ENCODE results near the gene DNMT1. TPM values are rescaled to one million over a fixed set of nuclear protein-coding genes. Genes with fewer than 3 reads are reported as not detected.

DNMT1 gene
- total RNA-seq, 2 donors from 2014 or later, result 17.9 to 36.6 TPM

DNA sequence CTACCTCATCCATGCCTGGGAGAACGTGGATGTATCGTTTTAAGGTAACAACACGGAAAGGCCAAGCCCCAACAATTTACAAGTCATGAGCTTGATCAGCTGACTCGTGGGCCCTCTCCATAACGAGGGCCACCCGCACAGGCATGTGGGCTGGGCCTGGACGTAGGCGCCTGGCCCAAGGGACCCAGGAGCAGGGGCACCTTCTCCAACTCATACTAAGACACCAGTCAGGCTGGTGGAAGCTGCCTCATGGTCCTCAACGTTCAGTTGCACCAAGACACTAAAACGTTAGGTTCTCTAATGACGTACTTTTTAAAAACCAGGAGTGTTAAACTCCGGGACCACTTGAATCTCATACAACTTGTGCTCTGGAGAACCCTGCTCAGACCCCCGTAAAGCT is 53.3 kb downstream of the DNMT1 start:
- DNase-seq (no peak), ATAC-seq (no peak)
- H3K4me3 ChIP-seq, result no peak overlapping the region
- intact Hi-C loops (cut with DNase I), result no loop called here
- H3K36me3 ChIP-seq (replicated peaks in 1 of 2; ENCODE audit: insufficient read depth in 1 of 2, low read depth in 2 of 2), result peaks cover 0 to 37% of the 10 kb centered on the region in 2 donors
- H3K27me3 ChIP-seq, result no peaks in the 10 kb centered on the region
- H3K9me3 ChIP-seq, result no peaks in the 10 kb centered on the region
- H3K27ac ChIP-seq, result no peak overlapping the region
- WGBS, 2 donors, result 86 to 90% methylated on average over 10 to 13 of the region's 13 CpGs
- TF ChIP-seq, protein P1, sequence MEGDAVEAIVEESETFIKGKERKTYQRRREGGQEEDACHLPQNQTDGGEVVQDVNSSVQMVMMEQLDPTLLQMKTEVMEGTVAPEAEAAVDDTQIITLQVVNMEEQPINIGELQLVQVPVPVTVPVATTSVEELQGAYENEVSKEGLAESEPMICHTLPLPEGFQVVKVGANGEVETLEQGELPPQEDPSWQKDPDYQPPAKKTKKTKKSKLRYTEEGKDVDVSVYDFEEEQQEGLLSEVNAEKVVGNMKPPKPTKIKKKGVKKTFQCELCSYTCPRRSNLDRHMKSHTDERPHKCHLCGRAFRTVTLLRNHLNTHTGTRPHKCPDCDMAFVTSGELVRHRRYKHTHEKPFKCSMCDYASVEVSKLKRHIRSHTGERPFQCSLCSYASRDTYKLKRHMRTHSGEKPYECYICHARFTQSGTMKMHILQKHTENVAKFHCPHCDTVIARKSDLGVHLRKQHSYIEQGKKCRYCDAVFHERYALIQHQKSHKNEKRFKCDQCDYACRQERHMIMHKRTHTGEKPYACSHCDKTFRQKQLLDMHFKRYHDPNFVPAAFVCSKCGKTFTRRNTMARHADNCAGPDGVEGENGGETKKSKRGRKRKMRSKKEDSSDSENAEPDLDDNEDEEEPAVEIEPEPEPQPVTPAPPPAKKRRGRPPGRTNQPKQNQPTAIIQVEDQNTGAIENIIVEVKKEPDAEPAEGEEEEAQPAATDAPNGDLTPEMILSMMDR (IDR thresholded peaks at IDR 0.05), result no peak
- no peak for TF ChIP-seq POLR2A (IDR thresholded peaks at IDR 0.05)
- H3K4me1 ChIP-seq, result no peaks in the 10 kb centered on the region

- no peak for TF ChIP-seq POLR2A (IDR thresholded peaks at IDR 0.05)
- TF ChIP-seq, protein P1 (IDR thresholded peaks at IDR 0.05), result no peak
- no peaks in the 10 kb centered on the region for H3K27me3 ChIP-seq
- ATAC-seq, result no peak
- H3K9me3 ChIP-seq, result no peaks in the 10 kb centered on the region
- H3K27ac ChIP-seq, result no peak overlapping the region
- 96 to 97% methylated on average over 10 to 19 of the region's 23 CpGs for WGBS, 2 donors
- intact Hi-C loops (cut with DNase I), result no loop called here
- H3K4me3 ChIP-seq, result no peak overlapping the region
- H3K36me3 ChIP-seq (replicated peaks in 1 of 2; ENCODE audit: insufficient read depth in 1 of 2, low read depth in 2 of 2), result peaks cover 0 to 32% of the 10 kb centered on the region in 2 donors
- H3K4me1 ChIP-seq, result no peaks in the 10 kb centered on the region
- no peak for DNase-seq
These were observed 54.8 kb downstream of the DNMT1 start for GRCh38 chr19:10139952-10140351.

DNA sequence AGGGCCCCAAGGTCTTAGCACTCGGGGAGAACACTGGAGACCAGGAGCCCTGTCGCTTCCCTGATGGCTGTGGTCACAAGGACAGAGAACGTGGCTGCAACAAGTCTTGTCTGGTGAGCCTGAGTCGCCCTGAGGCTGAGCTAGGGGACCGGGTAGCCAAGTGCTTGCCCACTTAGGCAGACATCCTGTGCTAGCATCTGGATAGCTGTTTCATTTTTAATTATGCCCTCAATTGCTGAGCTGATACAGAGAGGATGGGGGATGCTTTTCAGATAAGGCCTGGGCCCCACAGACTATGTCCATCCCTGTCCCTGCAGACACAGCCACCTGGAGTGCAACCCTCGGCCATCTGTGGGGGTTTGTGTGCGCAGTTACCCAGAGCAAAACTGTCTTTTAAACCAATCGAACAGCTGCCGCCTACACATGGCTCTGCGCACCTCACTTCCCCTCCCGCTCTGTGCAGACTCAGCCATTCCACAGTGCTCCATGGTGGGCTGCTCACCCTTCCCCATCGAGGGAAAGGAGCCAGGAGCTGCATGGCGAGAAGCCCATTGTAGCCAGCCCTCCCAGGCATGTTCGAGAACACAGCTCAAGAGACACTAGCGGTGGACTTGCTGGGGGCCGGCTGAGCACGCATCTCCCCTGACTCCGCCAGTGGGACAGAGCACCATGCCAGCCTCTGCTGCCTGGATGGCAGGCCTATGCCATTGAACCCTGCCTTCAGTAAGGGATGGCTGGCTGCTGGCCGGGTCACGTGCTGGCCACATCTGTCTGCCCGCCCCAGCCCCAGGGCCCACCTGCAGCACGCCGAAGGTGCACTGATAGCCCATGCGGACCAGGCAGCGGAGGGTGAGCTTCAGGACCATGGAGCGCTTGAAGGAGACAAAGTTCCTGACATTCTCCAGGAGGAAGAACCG is 55.6 kb downstream of the DNMT1 start:
- DNase-seq (no peak), ATAC-seq (no peak)
- H3K9me3 ChIP-seq, result no peaks in the 10 kb centered on the region
- H3K36me3 ChIP-seq (replicated peaks in 1 of 2; ENCODE audit: insufficient read depth in 1 of 2, low read depth in 2 of 2), result peaks cover 0 to 31% of the 10 kb centered on the region in 2 donors
- intact Hi-C loops (cut with DNase I), result no loop called here
- no peak overlapping the region for H3K27ac ChIP-seq
- H3K4me1 ChIP-seq, result no peaks in the 10 kb centered on the region
- no peak overlapping the region for H3K4me3 ChIP-seq
- TF ChIP-seq, protein P1 (IDR thresholded peaks at IDR 0.05), result no peak
- TF ChIP-seq POLR2A (IDR thresholded peaks at IDR 0.05), result no peak
- 89 to 93% methylated on average over 11 to 22 of the region's 27 CpGs for WGBS, 2 donors
- no peaks in the 10 kb centered on the region for H3K27me3 ChIP-seq

DNA sequence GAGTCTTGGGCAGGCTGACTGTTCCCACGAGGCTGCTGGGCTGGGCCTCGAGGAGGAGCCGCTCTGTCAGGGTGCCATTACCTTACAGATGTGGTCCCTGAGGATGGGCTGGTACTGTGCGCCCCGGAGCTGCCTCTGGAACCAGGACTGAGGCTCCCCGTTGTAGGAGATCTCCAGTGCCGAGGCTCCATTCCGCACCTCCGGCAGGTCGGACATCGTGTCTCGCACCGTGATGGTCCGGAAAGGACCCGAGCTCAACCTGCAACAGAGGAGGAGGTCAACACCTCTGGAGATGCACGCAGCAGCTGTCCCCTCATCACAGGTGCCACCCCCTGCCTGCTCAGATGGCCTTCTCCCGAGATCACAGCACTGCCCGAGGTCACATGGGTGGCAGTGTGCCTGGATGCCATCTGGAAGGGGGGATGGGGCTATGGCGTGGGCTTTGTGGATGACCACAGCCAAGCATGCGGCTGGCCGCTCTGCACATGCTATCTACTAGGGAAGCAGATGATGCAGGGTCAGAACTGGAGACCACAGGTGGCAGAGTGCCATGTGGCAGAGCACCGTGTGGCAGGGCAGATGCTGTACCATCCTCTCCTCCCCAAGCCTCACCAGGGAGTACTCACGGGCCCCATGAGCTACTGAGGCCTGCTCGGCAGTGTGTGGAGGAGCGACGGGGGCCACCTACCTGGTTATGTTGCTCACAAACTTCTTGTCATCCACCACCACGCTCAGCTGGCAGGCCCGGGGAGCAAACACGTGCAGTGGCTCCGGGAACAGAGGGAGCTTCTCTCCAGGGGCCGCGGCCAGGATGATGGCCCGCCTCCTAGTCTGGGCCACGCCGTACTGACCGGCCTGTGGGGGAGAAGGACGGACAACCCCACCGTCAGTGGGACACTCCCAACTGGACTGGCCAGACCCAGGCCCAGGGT is 56.7 kb downstream of the DNMT1 start:
- WGBS, 2 donors, result 85 to 88% methylated on average over 8 to 33 of the region's 38 CpGs
- H3K27me3 ChIP-seq, result no peaks in the 10 kb centered on the region
- intact Hi-C loops (cut with DNase I), result no loop called here
- H3K36me3 ChIP-seq (replicated peaks in 1 of 2; ENCODE audit: insufficient read depth in 1 of 2, low read depth in 2 of 2), result peaks cover 0 to 28% of the 10 kb centered on the region in 2 donors
- DNase-seq (no peak), ATAC-seq (no peak)
- no peak overlapping the region for H3K4me3 ChIP-seq
- no peaks in the 10 kb centered on the region for H3K9me3 ChIP-seq
- TF ChIP-seq, protein P1 (IDR thresholded peaks at IDR 0.05), result no peak
- no peak for TF ChIP-seq POLR2A (IDR thresholded peaks at IDR 0.05)
- no peaks in the 10 kb centered on the region for H3K4me1 ChIP-seq
- no peak overlapping the region for H3K27ac ChIP-seq

Data from body of pancreas (tissue), 4 donors.